Ovary (tissue), 9 donors: Measurements from ENCODE around the gene TERB1. TPM values are rescaled to one million over a fixed set of nuclear protein-coding genes. Genes with fewer than 3 reads are reported as not detected.

ENCODE experiments used
- DNase-seq, 5 donors: peaks; one replicate each; pipeline ENCODE4 v3.0.0-alpha.2; 2019 to 2020
- H3K27ac ChIP-seq, 2 donors: fragments of 200-600 bp; one replicate each; pipeline versions ENCODE4 v1.5.1 to v1.8.0; 2019 to 2022
- H3K27me3 ChIP-seq: fragments of 200-600 bp; one replicate; pipeline ENCODE4 v1.8.0; 2022
- H3K36me3 ChIP-seq: fragments of 200-600 bp; sonication (generic); one replicate; pipeline ENCODE4 v1.5.1; 2019
- H3K4me1 ChIP-seq: one replicate; pipeline ENCODE4 v1.8.1; 2013; ENCODE audit warnings: mild to moderate bottlenecking, moderate library complexity; ENCODE audit not compliant: insufficient read depth
- H3K4me3 ChIP-seq: fragments of 200-600 bp; sonication (generic); one replicate; pipeline ENCODE4 v1.5.1; 2017
- H3K9me3 ChIP-seq, 2 donors: fragments of 200-600 bp in 1 of 2; sonication (generic) in 1 of 2; one replicate each; pipeline versions ENCODE4 v1.5.1 to v1.8.1; 2013 to 2019; ENCODE audit warnings: mild to moderate bottlenecking in 1 of 2, moderate library complexity in 1 of 2
- EP300 ChIP-seq: sonication (generic); formaldehyde crosslinking; IDR thresholded peaks from one replicate; pipeline ENCODE4 v1.6.1; 2017; ENCODE audit warnings: antibody characterized with exemption
- POLR2A ChIP-seq: fragments of 450-650 bp; IDR thresholded peaks from one replicate; pipeline ENCODE4 v1.6.1; 2017; ENCODE audit warnings: antibody characterized with exemption, mild to moderate bottlenecking, moderate library complexity
- WGBS, 3 donors: extraction: QIAGEN DNeasy Blood & Tissue Kit in 1 of 3; methylation state at CpG; one replicate each; pipeline versions ENCODE4 v1.1.5 to v1.1.7; 2013 to 2017; 5-methylcytosine and 5-hydroxymethylcytosine counted together
- intact Hi-C, 4 donors: fragments of 100-400 bp; cut with DNase I; formaldehyde crosslinking; loops; one replicate each; pipeline versions ENCODE4 v1.11.0 to v1.15.1; 2022 to 2023
- polyA plus RNA-seq, 2 donors: library from polyadenylated mRNA; stranded (reverse); fragments of 200-250 nt in 1 of 2; fragments of 350-450 nt in 1 of 2; fragmentation: Illumina TruSeq in 1 of 2; extraction: RNeasy Lipid Tissue Mini Kit (QIAGEN cat#74804) in 1 of 2; gene quantifications; one replicate each; pipeline ENCODE4 v1.2.3, GENCODE V29; 2013 to 2014
- total RNA-seq, 7 donors: library from RNA; depleted of rRNA in 2 of 7; stranded (reverse); fragments of >200 nt in 2 of 7; fragmentation: NEBNext Ultra II Directional in 3 of 7; extraction: Animal tissue kit (Norgen Biotek cat#: 25700) in 3 of 7; gene quantifications; one replicate each; pipeline versions ENCODE4 v1.1.0 to v1.2.4, GENCODE V29; 2016 to 2023
- TF ChIP-seq, protein P1 (sequence below), 3 donors: fragments of 450-650 bp in 2 of 3; fragments of 200-600 bp in 1 of 3; IDR thresholded peaks; one replicate each; pipeline versions ENCODE4 v1.5.1 to v1.8.0; 2016 to 2022; ENCODE audit warnings: antibody characterized with exemption in 3 of 3, mild to moderate bottlenecking in 1 of 3
- donor health status: DM: no; HTN: no; CAD: no; lungs with moderate emphysema.
- donor health status: DM: no; HTN: no; CAD: no.
- donor health status: Bipolar disorder and iron deficiency.
- donor health status: DM: yes; HTN: yes; CAD: no.
- donor health status: DM: no; HTN: no; CAD: no.
- donor health status: DM: yes; HTN: yes; CAD: no.

TERB1 gene
- total and polyA plus RNA-seq, 9 donors = 0.04 to 0.50 (median 0.31) TPM; not detected in 5

DNA sequence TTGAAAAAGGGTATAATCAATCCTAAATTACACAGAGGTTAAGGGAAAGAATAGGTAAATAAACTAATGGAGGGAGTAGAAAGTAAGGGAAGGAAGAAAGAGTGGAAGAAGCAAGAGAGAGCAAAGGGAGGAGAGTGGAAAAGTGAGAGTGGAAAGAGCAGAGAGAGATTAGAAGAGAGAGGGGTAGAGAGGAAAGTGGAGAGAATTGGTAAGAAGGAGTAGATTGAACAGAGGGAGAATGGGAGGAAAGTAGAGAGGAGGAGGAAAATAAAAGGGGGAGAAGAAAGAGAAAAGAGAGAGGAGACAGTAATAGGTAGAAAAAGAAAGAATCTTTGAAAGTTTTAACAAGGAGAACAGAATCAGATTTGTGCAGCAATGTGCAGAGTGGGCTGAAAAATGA, 24.9 kb downstream of the TERB1 start:
- no peak overlapping the region for H3K4me3 ChIP-seq
- H3K9me3 ChIP-seq = no peaks in the 10 kb centered on the region
- no peak overlapping the region for H3K27ac ChIP-seq
- no peaks in the 10 kb centered on the region for H3K4me1 ChIP-seq
- DNase-seq = no peak
- intact Hi-C loops = no loop called here
- no peaks in the 10 kb centered on the region for H3K36me3 ChIP-seq
- no peaks in the 10 kb centered on the region for H3K27me3 ChIP-seq
- TF ChIP-seq POLR2A = no peak

DNA sequence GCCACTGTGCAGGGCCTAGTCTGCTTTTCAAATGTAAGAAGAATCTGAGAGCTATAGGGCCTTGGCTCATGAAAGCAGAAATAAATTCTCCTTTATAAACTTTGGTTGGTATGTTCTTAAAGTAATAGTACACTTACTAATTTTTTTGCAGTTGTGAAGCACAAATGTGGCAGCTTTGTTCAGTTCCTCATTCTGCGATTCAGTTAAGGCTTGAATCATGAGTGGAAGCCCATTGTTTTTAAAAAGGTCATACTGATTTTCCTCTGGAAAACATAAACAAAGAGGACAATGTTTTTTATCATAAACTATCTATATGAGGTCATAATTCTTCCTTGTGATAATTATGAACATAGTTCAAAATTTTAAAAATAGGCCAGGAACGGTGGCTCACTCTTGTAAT, 26.4 kb downstream of the TERB1 start:
- Histone ChIP-seq H3K9me3 (no peaks in the 10 kb centered on the region), H3K4me3 (no peak overlapping the region), H3K36me3 (no peaks in the 10 kb centered on the region), H3K27ac (no peak overlapping the region), H3K4me1 (no peaks in the 10 kb centered on the region), H3K27me3 (no peaks in the 10 kb centered on the region)
- intact Hi-C loops = no loop called here
- WGBS, 3 donors = 73 to 74% (median 73%) methylated on average over 2 of the region's 2 CpGs
- no peak for DNase-seq
- TF ChIP-seq, protein P1, sequence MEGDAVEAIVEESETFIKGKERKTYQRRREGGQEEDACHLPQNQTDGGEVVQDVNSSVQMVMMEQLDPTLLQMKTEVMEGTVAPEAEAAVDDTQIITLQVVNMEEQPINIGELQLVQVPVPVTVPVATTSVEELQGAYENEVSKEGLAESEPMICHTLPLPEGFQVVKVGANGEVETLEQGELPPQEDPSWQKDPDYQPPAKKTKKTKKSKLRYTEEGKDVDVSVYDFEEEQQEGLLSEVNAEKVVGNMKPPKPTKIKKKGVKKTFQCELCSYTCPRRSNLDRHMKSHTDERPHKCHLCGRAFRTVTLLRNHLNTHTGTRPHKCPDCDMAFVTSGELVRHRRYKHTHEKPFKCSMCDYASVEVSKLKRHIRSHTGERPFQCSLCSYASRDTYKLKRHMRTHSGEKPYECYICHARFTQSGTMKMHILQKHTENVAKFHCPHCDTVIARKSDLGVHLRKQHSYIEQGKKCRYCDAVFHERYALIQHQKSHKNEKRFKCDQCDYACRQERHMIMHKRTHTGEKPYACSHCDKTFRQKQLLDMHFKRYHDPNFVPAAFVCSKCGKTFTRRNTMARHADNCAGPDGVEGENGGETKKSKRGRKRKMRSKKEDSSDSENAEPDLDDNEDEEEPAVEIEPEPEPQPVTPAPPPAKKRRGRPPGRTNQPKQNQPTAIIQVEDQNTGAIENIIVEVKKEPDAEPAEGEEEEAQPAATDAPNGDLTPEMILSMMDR (IDR thresholded peaks at IDR 0.05) = no peak
- TF ChIP-seq EP300 (no peak), POLR2A (no peak)

DNA sequence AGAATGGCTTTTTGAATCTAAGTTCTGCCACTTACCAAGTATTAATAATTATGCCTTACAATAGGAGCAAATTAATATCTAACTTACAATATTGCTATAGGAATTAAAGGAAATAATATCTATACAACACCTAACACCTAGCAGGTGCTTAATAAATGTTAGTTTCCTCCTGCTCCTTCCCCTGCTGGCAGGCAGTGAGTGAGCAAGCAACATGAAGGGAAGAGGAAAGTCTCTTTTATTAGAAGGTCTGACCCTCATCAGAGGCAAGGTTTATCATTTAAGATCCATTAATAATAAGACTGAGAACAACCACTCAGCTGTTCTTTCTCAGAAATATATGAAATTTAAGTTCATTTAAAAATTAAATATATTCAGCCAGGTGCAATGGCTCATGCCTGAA, 43.3 kb downstream of the TERB1 start:
- Histone ChIP-seq H3K27ac (no peak overlapping the region), H3K27me3 (no peaks in the 10 kb centered on the region), H3K4me3 (no peak overlapping the region), H3K9me3 (no peaks in the 10 kb centered on the region), H3K4me1 (no peaks in the 10 kb centered on the region), H3K36me3 (no peaks in the 10 kb centered on the region)
- no peak for DNase-seq
- no peak for TF ChIP-seq EP300
- no peak for TF ChIP-seq POLR2A
- TF ChIP-seq, protein P1 (IDR thresholded peaks at IDR 0.05) = no peak
- intact Hi-C loops = no loop called here

DNA sequence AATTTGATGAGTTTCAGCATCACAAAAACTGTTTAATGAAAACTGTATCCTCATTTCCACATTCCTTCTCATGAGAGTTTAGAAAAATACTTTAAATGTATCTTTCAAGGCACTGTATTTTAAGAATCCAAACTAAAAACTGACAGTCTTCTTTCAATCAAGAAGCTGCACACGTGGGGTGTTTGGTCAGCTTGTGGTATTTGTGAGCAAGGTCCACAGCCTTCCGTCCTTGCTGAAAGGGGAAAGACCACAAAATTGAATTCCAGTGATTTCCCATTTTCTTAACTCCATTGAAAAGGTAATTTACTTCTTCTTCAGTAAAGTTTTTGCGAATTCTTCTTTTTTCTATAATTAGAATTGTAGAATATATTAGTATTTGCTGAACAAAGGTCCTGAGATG, 46.6 kb downstream of the TERB1 start:
- Histone ChIP-seq H3K27me3 (no peaks in the 10 kb centered on the region), H3K4me3 (no peak overlapping the region), H3K4me1 (peaks cover 7% of the 10 kb centered on the region), H3K36me3 (no peaks in the 10 kb centered on the region), H3K27ac (no peak overlapping the region), H3K9me3 (no peaks in the 10 kb centered on the region)
- TF ChIP-seq, protein P1 (IDR thresholded peaks at IDR 0.05) = no peak
- TF ChIP-seq POLR2A = no peak
- no peak for TF ChIP-seq EP300
- DNase-seq = no peak
- 62 to 64% (median 63%) methylated on average over 3 of the region's 3 CpGs for WGBS, 3 donors
- intact Hi-C loops = no loop called here

DNA sequence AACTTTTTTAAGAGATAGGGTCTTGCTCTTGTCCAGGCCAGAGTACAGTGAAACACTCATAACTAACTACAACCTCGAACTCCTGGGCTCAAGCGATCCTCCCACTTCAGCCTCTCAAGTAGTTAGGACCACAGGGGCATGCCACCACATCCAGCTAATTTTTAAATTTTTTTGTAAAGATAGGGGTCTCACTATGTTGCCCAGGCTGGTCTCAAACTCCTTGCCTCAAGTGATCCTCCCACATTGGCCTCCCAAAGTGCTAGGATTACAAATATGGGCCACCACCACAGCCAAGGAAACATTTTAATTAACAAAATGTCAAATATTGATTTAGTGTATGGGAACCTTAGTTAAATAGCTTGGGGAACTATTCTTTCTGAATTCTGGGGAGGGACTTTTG, 47.2 kb downstream of the TERB1 start:
- no peaks in the 10 kb centered on the region for H3K36me3 ChIP-seq
- H3K9me3 ChIP-seq = no peaks in the 10 kb centered on the region
- no peaks in the 10 kb centered on the region for H3K27me3 ChIP-seq
- H3K4me3 ChIP-seq = no peak overlapping the region
- intact Hi-C loops = no loop called here
- DNase-seq = no peak
- H3K4me1 ChIP-seq = peaks cover 7% of the 10 kb centered on the region
- H3K27ac ChIP-seq = no peak overlapping the region
- TF ChIP-seq POLR2A = no peak
- no peak for TF ChIP-seq EP300
- TF ChIP-seq, protein P1 (IDR thresholded peaks at IDR 0.05) = no peak
- 93 to 96% (median 95%) methylated on average over 2 of the region's 2 CpGs for WGBS, 3 donors
